CD14-positive monocyte (primary cell): ENCODE measurements around the gene MEX3D. TPM values are rescaled to one million over a fixed set of nuclear protein-coding genes. Genes with fewer than 3 reads are reported as not detected.
A peak's percentile ranks its signal among the peaks of the same experiment; 100 is the strongest.

Source experiments
- DNase-seq, 3 donors: peaks; one replicate each; pipeline ENCODE4 v3.0.0-alpha.2; 2011 to 2022
- H2AFZ ChIP-seq: 2 replicates; pipeline ENCODE4 v1.6.0; 2012; ENCODE audit warnings: mild to moderate bottlenecking, low read depth, low read length, inconsistent platforms; ENCODE audit not compliant: insufficient read depth, poor library complexity, severe bottlenecking
- H3K27ac ChIP-seq, 2 donors: 1 replicate in 1 of 2; 2 replicates in 1 of 2; pipeline ENCODE4 v1.5.1; 2012 to 2013; ENCODE audit warnings: low read length in 2 of 2, control low read depth in 1 of 2, inconsistent platforms in 1 of 2, low read depth in 1 of 2, mild to moderate bottlenecking in 1 of 2
- H3K27me3 ChIP-seq, 2 donors: one replicate each; pipeline versions ENCODE4 v1.6.0 to v1.6.1; 2011 to 2013; ENCODE audit warnings: low read length in 2 of 2; ENCODE audit not compliant: control insufficient read depth in 2 of 2, insufficient read depth in 2 of 2
- H3K36me3 ChIP-seq, 2 donors: replicated peaks in 1 of 2; 1 replicate in 1 of 2; 2 replicates in 1 of 2; pipeline versions ENCODE4 v1.5.1 to v1.6.1; 2012 to 2013; ENCODE audit warnings: low read length in 2 of 2, control low read depth in 1 of 2, inconsistent platforms in 1 of 2, mild to moderate bottlenecking in 1 of 2; ENCODE audit not compliant: insufficient read depth in 2 of 2, control insufficient read depth in 1 of 2
- H3K4me1 ChIP-seq, 2 donors: 1 replicate in 1 of 2; 2 replicates in 1 of 2; pipeline versions ENCODE4 v1.5.1 to v1.6.1; 2012 to 2013; ENCODE audit warnings: low read length in 2 of 2, control low read depth in 1 of 2, inconsistent platforms in 1 of 2, mild to moderate bottlenecking in 1 of 2, moderate library complexity in 1 of 2; ENCODE audit not compliant: insufficient read depth in 2 of 2, control insufficient read depth in 1 of 2
- H3K4me2 ChIP-seq: replicated peaks from 2 replicates; pipeline ENCODE3; 2012; ENCODE audit warnings: low read length, moderate library complexity, mild to moderate bottlenecking; ENCODE audit not compliant: poor library complexity, severe bottlenecking; ENCODE audit errors: extremely low read depth
- H3K4me3 ChIP-seq, 3 experiments: fragments of 200-600 bp in 1 of 3; sonication (generic) in 1 of 3; replicated peaks in 1 of 3; 1 replicate in 2 of 3; 2 replicates in 1 of 3; pipeline ENCODE4 v1.5.1; 2011 to 2013; ENCODE audit warnings: low read length in 3 of 3, mild to moderate bottlenecking in 3 of 3, control low read depth in 2 of 3, low read depth in 2 of 3, inconsistent platforms in 1 of 3, moderate library complexity in 1 of 3
- H3K79me2 ChIP-seq: 2 replicates; pipeline ENCODE4 v1.6.0; 2012; ENCODE audit warnings: mild to moderate bottlenecking, control low read depth, inconsistent platforms, low read length, moderate library complexity; ENCODE audit not compliant: insufficient read depth
- H3K9ac ChIP-seq: 2 replicates; pipeline ENCODE4 v1.6.0; 2017; ENCODE audit warnings: low read length, mild to moderate bottlenecking; ENCODE audit not compliant: insufficient read depth, poor library complexity, severe bottlenecking
- H3K9me3 ChIP-seq, 2 donors: replicated peaks in 1 of 2; 1 replicate in 1 of 2; 2 replicates in 1 of 2; pipeline versions ENCODE4 v1.5.1 to v1.6.1; 2012 to 2013; ENCODE audit warnings: low read length in 2 of 2, control low read depth in 1 of 2; ENCODE audit not compliant: control insufficient read depth in 1 of 2, insufficient read depth in 1 of 2
- H4K20me1 ChIP-seq: 2 replicates; pipeline ENCODE4 v1.6.0; 2012; ENCODE audit warnings: mild to moderate bottlenecking, low read length, control low read depth, moderate library complexity; ENCODE audit not compliant: insufficient read depth
- H3K27ac Mint-ChIP-seq, 7 donors: one replicate each; pipeline ENCODE4 v1.8.0; 2020; ENCODE audit warnings: mild to moderate bottlenecking in 7 of 7, mixed read lengths in 7 of 7, moderate library complexity in 6 of 7, inconsistent platforms in 2 of 7
- H3K27me3 Mint-ChIP-seq, 3 donors: one replicate each; pipeline ENCODE4 v1.8.0; 2021 to 2022; ENCODE audit warnings: low read depth in 3 of 3, mild to moderate bottlenecking in 3 of 3, mixed read lengths in 3 of 3, moderate library complexity in 3 of 3, inconsistent platforms in 1 of 3
- H3K36me3 Mint-ChIP-seq, 2 donors: one replicate each; pipeline ENCODE4 v1.8.0; 2020; ENCODE audit warnings: mixed read lengths in 2 of 2, inconsistent platforms in 1 of 2, mild to moderate bottlenecking in 1 of 2
- H3K4me1 Mint-ChIP-seq: one replicate; pipeline ENCODE4 v1.8.0; 2020; ENCODE audit warnings: mild to moderate bottlenecking, mixed read lengths
- H3K4me3 Mint-ChIP-seq, 2 donors: one replicate each; pipeline ENCODE4 v1.8.0; 2020; ENCODE audit warnings: mild to moderate bottlenecking in 2 of 2, mixed read lengths in 2 of 2, moderate library complexity in 1 of 2
- H3K9me3 Mint-ChIP-seq, 7 donors: one replicate each; pipeline ENCODE4 v1.8.0; 2020 to 2022; ENCODE audit warnings: mixed read lengths in 7 of 7, mild to moderate bottlenecking in 6 of 7, moderate library complexity in 6 of 7, inconsistent platforms in 2 of 7
- CTCF ChIP-seq: fragments of 200-600 bp; IDR thresholded peaks from one replicate; pipeline ENCODE4 v1.8.0; 2022; ENCODE audit warnings: antibody characterized with exemption, mild to moderate bottlenecking
- WGBS: methylation state at CpG from one replicate; pipeline ENCODE4 v1.1.5; 2013; ENCODE audit warnings: missing lambda C conversion rate; ENCODE audit not compliant: insufficient coverage; 5-methylcytosine and 5-hydroxymethylcytosine counted together
- intact Hi-C, 2 donors: fragments of 100-400 bp; cut with micrococcal nuclease; formaldehyde crosslinking; loops; one replicate each; pipeline versions ENCODE4 v1.15.0 to v1.15.1; 2023
- polyA plus RNA-seq, 3 donors: library from polyadenylated mRNA; depleted of rRNA in 1 of 3; unstranded in 2 of 3; stranded (reverse) in 1 of 3; fragments of 300-500 nt in 2 of 3; fragments of >200 nt in 1 of 3; fragmentation: Illumina TruSeq in 2 of 3; gene quantifications; 1 replicate in 2 of 3; 2 replicates in 1 of 3; pipeline ENCODE4 v1.2.3, GENCODE V29; 2012 to 2021

The MEX3D gene
- polyA plus RNA-seq, 3 donors: 0.08 to 1.0 (median 0.10) TPM

DNA sequence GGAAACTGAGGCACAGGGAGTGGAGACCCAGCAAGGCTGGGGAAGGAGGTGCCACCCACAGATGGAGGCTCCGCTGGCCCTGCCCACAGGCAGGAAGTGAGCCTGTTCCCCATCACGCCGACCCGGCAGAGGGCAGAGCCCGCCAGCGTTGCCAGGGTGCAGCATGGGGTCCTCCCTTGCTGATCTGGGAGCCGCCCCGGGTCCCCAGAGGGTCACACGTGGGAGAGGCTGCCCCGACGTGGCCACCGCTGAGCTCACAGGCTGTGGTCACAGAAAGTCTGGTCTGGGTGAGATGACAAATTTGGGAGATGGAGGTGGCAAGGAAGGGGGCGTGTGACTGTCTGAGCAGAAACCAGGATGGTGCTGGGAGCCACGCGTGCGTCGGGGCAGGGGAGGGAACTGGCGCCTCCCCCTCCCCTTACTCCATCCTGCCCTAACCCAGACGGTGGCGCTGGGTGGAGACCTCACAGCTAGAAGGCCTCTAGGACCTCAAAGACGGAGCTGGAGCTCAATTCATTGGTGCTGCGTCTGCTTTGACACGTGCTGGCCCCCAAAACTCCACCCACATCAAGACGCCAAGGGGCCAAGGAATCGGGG lies 7.7 kb downstream of the MEX3D start:
- Mint-ChIP-seq H3K4me1 (no peaks in the 10 kb centered on the region), H3K36me3 (peaks cover 0 to 2% of the 10 kb centered on the region in 2 donors), H3K9me3 (peaks cover 0 to 7% (median 2%) of the 10 kb centered on the region in 7 donors), H3K27me3 (peaks cover 6 to 23% (median 12%) of the 10 kb centered on the region in 3 donors), H3K4me3 (no peak overlapping the region), H3K27ac (peak overlapping the region in 1 of 7 donors; percentile 66)
- Histone ChIP-seq H3K36me3 (no peaks in the 10 kb centered on the region), H2AFZ (no peak overlapping the region), H3K27ac (no peak overlapping the region), H3K4me1 (no peaks in the 10 kb centered on the region), H3K27me3 (no peaks in the 10 kb centered on the region), H4K20me1 (no peaks in the 10 kb centered on the region), H3K4me3 (no peak overlapping the region), H3K4me2 (no peak overlapping the region), H3K9me3 (no peaks in the 10 kb centered on the region), H3K79me2 (no peaks in the 10 kb centered on the region), H3K9ac (no peak overlapping the region)
- no peak for DNase-seq
- no peak for TF ChIP-seq CTCF
- 32% methylated on average over 23 of the region's 25 CpGs for WGBS
- intact Hi-C loops: no loop called here

GRCh38 chr19:1558552-1558951 lies 9.6 kb downstream of the MEX3D start:
- Histone ChIP-seq H3K9ac (no peak overlapping the region), H3K4me1 (no peaks in the 10 kb centered on the region), H3K4me3 (no peak overlapping the region), H3K27ac (no peak overlapping the region), H2AFZ (no peak overlapping the region), H3K27me3 (no peaks in the 10 kb centered on the region), H3K79me2 (no peaks in the 10 kb centered on the region), H3K4me2 (no peak overlapping the region), H3K9me3 (no peaks in the 10 kb centered on the region), H4K20me1 (no peaks in the 10 kb centered on the region), H3K36me3 (no peaks in the 10 kb centered on the region)
- Mint-ChIP-seq H3K27me3 (peaks cover 3 to 14% (median 6%) of the 10 kb centered on the region in 3 donors), H3K27ac (peak overlapping the region in 1 of 7 donors; percentile 5), H3K9me3 (peaks cover 0 to 7% (median 0%) of the 10 kb centered on the region in 7 donors), H3K36me3 (no peaks in the 10 kb centered on the region), H3K4me3 (no peak overlapping the region), H3K4me1 (no peaks in the 10 kb centered on the region)
- no peak for DNase-seq
- WGBS: 94% methylated on average over 8 of the region's 12 CpGs
- intact Hi-C loops: no loop called here
- no peak for TF ChIP-seq CTCF
